Measurements from ENCODE around the gene FUBP1. TPM values are rescaled to one million over a fixed set of nuclear protein-coding genes. Genes with fewer than 3 reads are reported as not detected.
A peak's percentile ranks its signal among the peaks of the same experiment; 100 is the strongest.

Gene FUBP1
- total RNA-seq, 1 donor from 2014 or later, result 318 TPM

GRCh38 chr1:77910116-77910515 lies 68.8 kb downstream of the FUBP1 start:
- H3K27ac Mint-ChIP-seq (ENCODE audit: unreplicated experiment), result no peak overlapping the region
- DNase-seq (ENCODE audit: low read depth, low spot score), result no peak
- H3K4me1 Mint-ChIP-seq, result no peaks in the 10 kb centered on the region
- TF ChIP-seq CTCF (conservative IDR thresholded peaks at IDR 0.05), result no peak
- no peaks in the 10 kb centered on the region for H3K36me3 Mint-ChIP-seq (ENCODE audit: low read depth)
- no peaks in the 10 kb centered on the region for H3K27me3 Mint-ChIP-seq (ENCODE audit: low read depth)
- no peaks in the 10 kb centered on the region for H3K9me3 Mint-ChIP-seq
- no peak overlapping the region for H3K4me3 Mint-ChIP-seq

- no peaks in the 10 kb centered on the region for H3K9me3 Mint-ChIP-seq
- TF ChIP-seq CTCF (conservative IDR thresholded peaks at IDR 0.05), result no peak
- no peak for DNase-seq (ENCODE audit: low read depth, low spot score)
- no peak overlapping the region for H3K4me3 Mint-ChIP-seq
- no peaks in the 10 kb centered on the region for H3K36me3 Mint-ChIP-seq (ENCODE audit: low read depth)
- H3K4me1 Mint-ChIP-seq, result no peaks in the 10 kb centered on the region
- H3K27me3 Mint-ChIP-seq (ENCODE audit: low read depth), result no peaks in the 10 kb centered on the region
- H3K27ac Mint-ChIP-seq (ENCODE audit: unreplicated experiment), result no peak overlapping the region
Observed at GRCh38 chr1:77906624-77907023, 72.2 kb downstream of the FUBP1 start.

- no peak overlapping the region for H3K4me3 Mint-ChIP-seq
- TF ChIP-seq CTCF (conservative IDR thresholded peaks at IDR 0.05), result no peak
- no peak overlapping the region for H3K27ac Mint-ChIP-seq (ENCODE audit: unreplicated experiment)
- DNase-seq (ENCODE audit: low read depth, low spot score), result no peak
- no peaks in the 10 kb centered on the region for H3K4me1 Mint-ChIP-seq
- no peaks in the 10 kb centered on the region for H3K27me3 Mint-ChIP-seq (ENCODE audit: low read depth)
- no peaks in the 10 kb centered on the region for H3K9me3 Mint-ChIP-seq
- H3K36me3 Mint-ChIP-seq (ENCODE audit: low read depth), result no peaks in the 10 kb centered on the region
Observed at GRCh38 chr1:77906019-77906545, 72.8 kb downstream of the FUBP1 start.

GRCh38 chr1:77905603-77906002 lies 73.3 kb downstream of the FUBP1 start:
- H3K4me1 Mint-ChIP-seq, result no peaks in the 10 kb centered on the region
- H3K9me3 Mint-ChIP-seq, result no peaks in the 10 kb centered on the region
- no peak for TF ChIP-seq CTCF (conservative IDR thresholded peaks at IDR 0.05)
- H3K27ac Mint-ChIP-seq (ENCODE audit: unreplicated experiment), result no peak overlapping the region
- H3K36me3 Mint-ChIP-seq (ENCODE audit: low read depth), result no peaks in the 10 kb centered on the region
- no peak for DNase-seq (ENCODE audit: low read depth, low spot score)
- H3K27me3 Mint-ChIP-seq (ENCODE audit: low read depth), result no peaks in the 10 kb centered on the region
- H3K4me3 Mint-ChIP-seq, result no peak overlapping the region

GRCh38 chr1:77900687-77901293 lies 78.1 kb downstream of the FUBP1 start:
- H3K4me1 Mint-ChIP-seq, result no peaks in the 10 kb centered on the region
- peaks cover 3% of the 10 kb centered on the region for H3K9me3 Mint-ChIP-seq
- no peak overlapping the region for H3K27ac Mint-ChIP-seq (ENCODE audit: unreplicated experiment)
- peaks cover 3% of the 10 kb centered on the region for H3K36me3 Mint-ChIP-seq (ENCODE audit: low read depth)
- TF ChIP-seq CTCF (conservative IDR thresholded peaks at IDR 0.05), result peak; percentile 69
- no peak for DNase-seq (ENCODE audit: low read depth, low spot score)
- no peak overlapping the region for H3K4me3 Mint-ChIP-seq
- no peaks in the 10 kb centered on the region for H3K27me3 Mint-ChIP-seq (ENCODE audit: low read depth)

Data from neural crest cell (in vitro differentiated cells).